Caco-2 (cell line): ENCODE data around the gene ZNF385C. TPM values are rescaled to one million over a fixed set of nuclear protein-coding genes. Genes with fewer than 3 reads are reported as not detected.

Experiments
- BruUV-seq: library from RNA; stranded (reverse); fragments of 400-500 nt; replicated peaks from 2 replicates; lab custom pipeline; 2021; lab: Mats Ljungman, UMichigan
- CTCF ChIA-PET: fragments of 300-600 bp; sonication (Branson Sonifier 250); formaldehyde crosslinking; loops from one replicate; lab custom pipeline; 2022; ENCODE audit warnings: antibody characterized with exemption; lab: Charles Lee
- POLR2A ChIA-PET: fragments of 300-600 bp; sonication (Branson Sonifier 250); formaldehyde crosslinking; loops from one replicate; lab custom pipeline; 2022; ENCODE audit warnings: antibody characterized with exemption; lab: Charles Lee
- DNase-seq, 2 experiments: peaks; one replicate each; pipeline versions ENCODE4 v3.0.0 to v3.0.0-alpha.2; 2020 to 2022
- H3K27me3 ChIP-seq: replicated peaks from 2 replicates; pipeline ENCODE4 v1.6.0; 2011; ENCODE audit warnings: low read length; ENCODE audit not compliant: control insufficient read depth, insufficient read depth
- H3K36me3 ChIP-seq: 2 replicates; pipeline ENCODE4 v1.5.1; 2011; ENCODE audit warnings: low read length; ENCODE audit not compliant: control insufficient read depth, insufficient read depth
- H3K4me1 ChIP-seq: fragments of 250-450 bp; sonication (Bioruptor Pico); 2 replicates; pipeline ENCODE4 v1.5.1; 2020; ENCODE audit warnings: mild to moderate bottlenecking
- H3K4me3 ChIP-seq: 2 replicates; pipeline ENCODE4 v1.5.1; 2011; ENCODE audit warnings: low read depth, mild to moderate bottlenecking, control low read depth, low read length
- H3K9me3 ChIP-seq: fragments of 250-450 bp; sonication (Bioruptor Pico); 2 replicates; pipeline ENCODE4 v1.5.1; 2020; ENCODE audit warnings: mild to moderate bottlenecking, moderate library complexity
- H3K27ac Mint-ChIP-seq: one replicate; pipeline ENCODE4 v1.8.0; 2022; ENCODE audit warnings: mixed read lengths; ENCODE audit not compliant: unreplicated experiment
- H3K27me3 Mint-ChIP-seq: one replicate; pipeline ENCODE4 v1.8.0; 2022; ENCODE audit warnings: mixed read lengths; ENCODE audit not compliant: insufficient read depth, unreplicated experiment
- H3K36me3 Mint-ChIP-seq: one replicate; pipeline ENCODE4 v1.8.0; 2022; ENCODE audit warnings: mild to moderate bottlenecking, mixed read lengths; ENCODE audit not compliant: insufficient read depth, unreplicated experiment
- H3K4me1 Mint-ChIP-seq: one replicate; pipeline ENCODE4 v1.8.0; 2022; ENCODE audit warnings: low read depth, mixed read lengths; ENCODE audit not compliant: unreplicated experiment
- H3K4me3 Mint-ChIP-seq: one replicate; pipeline ENCODE4 v1.8.0; 2022; ENCODE audit warnings: mild to moderate bottlenecking, moderate library complexity, mixed read lengths; ENCODE audit not compliant: unreplicated experiment
- H3K9me3 Mint-ChIP-seq: one replicate; pipeline ENCODE4 v1.8.0; 2022; ENCODE audit warnings: mixed read lengths; ENCODE audit not compliant: unreplicated experiment
- intact Hi-C: fragments of 100-400 bp; cut with micrococcal nuclease; formaldehyde crosslinking; loops from one replicate; pipeline ENCODE4 v1.10.0; 2022; ENCODE audit not compliant: unreplicated experiment
- total RNA-seq: library from RNA; stranded (reverse); gene quantifications from 2 replicates; pipeline ENCODE4 v1.2.3, GENCODE V29; 2022
- TF ChIP-seq, protein P1 (sequence below), 2 experiments: fragments of 200-600 bp in 1 of 2; IDR thresholded peaks; 1 replicate in 1 of 2; 2 replicates in 1 of 2; pipeline versions ENCODE4 v1.5.1 to v1.8.0; 2011 to 2022; ENCODE audit warnings: antibody characterized with exemption in 1 of 2, control low read depth in 1 of 2, inconsistent platforms in 1 of 2, low read depth in 1 of 2, low read length in 1 of 2, mild to moderate bottlenecking in 1 of 2, moderate library complexity in 1 of 2; ENCODE audit not compliant: insufficient read depth in 1 of 2, severe bottlenecking in 1 of 2, unreplicated experiment in 1 of 2

ZNF385C gene
- total RNA-seq, 1 experiment from 2014 or later, result 1.5 TPM

DNA sequence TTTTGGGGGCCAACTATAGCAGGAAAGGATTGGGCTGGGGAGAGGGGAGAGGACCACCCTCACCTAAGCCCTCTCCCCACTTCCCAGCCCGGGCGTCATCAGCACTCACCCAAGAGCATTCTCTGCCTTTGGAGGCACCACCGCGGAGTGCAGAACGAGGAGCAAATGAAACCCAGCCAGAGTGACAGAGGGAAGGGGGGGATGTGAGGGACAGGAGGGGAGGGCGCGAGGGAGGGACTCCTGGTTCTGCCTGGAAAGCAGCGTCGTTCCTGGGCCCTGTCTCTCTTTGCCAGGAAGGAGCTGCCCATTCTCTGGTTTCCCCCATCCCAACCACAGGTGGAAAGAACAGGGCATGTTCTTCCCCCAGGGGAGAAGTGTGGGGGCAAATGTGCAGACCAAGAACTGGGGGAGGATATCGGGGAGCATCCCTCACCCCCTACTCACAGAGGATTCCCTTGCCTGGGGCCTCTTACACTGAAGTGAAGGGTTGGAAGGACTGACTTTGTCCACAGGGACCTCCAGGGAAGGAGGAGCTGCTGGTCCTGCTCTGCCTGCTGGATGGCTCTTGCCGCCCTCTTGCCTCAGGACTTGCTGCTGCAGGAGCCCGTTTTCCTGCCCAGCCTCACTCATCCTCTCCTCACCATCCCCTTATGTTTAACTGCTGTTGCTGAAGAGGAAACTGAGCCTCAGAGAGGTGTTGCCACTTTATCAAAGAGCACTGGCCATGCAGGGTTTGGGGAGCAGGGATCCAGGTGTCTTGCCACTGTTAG is 44.4 kb downstream of the ZNF385C start:
- Mint-ChIP-seq H3K27ac (no peak overlapping the region), H3K27me3 (no peaks in the 10 kb centered on the region), H3K36me3 (no peaks in the 10 kb centered on the region), H3K4me3 (no peak overlapping the region), H3K9me3 (no peaks in the 10 kb centered on the region), H3K4me1 (peaks cover 21% of the 10 kb centered on the region)
- CTCF ChIA-PET, result interaction anchor here (1.0 kb wide), 1 partner anchor 25 kb away, joined by 3 read pairs; no protein-coding TSS in a partner anchor
- Histone ChIP-seq H3K9me3 (no peaks in the 10 kb centered on the region), H3K4me3 (no peak overlapping the region), H3K4me1 (peaks cover 16% of the 10 kb centered on the region), H3K36me3 (no peaks in the 10 kb centered on the region), H3K27me3 (no peaks in the 10 kb centered on the region)
- BruUV-seq, result no TSS peak
- TF ChIP-seq, protein P1, sequence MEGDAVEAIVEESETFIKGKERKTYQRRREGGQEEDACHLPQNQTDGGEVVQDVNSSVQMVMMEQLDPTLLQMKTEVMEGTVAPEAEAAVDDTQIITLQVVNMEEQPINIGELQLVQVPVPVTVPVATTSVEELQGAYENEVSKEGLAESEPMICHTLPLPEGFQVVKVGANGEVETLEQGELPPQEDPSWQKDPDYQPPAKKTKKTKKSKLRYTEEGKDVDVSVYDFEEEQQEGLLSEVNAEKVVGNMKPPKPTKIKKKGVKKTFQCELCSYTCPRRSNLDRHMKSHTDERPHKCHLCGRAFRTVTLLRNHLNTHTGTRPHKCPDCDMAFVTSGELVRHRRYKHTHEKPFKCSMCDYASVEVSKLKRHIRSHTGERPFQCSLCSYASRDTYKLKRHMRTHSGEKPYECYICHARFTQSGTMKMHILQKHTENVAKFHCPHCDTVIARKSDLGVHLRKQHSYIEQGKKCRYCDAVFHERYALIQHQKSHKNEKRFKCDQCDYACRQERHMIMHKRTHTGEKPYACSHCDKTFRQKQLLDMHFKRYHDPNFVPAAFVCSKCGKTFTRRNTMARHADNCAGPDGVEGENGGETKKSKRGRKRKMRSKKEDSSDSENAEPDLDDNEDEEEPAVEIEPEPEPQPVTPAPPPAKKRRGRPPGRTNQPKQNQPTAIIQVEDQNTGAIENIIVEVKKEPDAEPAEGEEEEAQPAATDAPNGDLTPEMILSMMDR (IDR thresholded peaks at IDR 0.05; ENCODE audit: insufficient read depth in 1 of 2, low read depth in 1 of 2, low read length in 1 of 2, severe bottlenecking in 1 of 2, unreplicated experiment in 1 of 2), result no peak
- POLR2A ChIA-PET, result no interaction called here
- intact Hi-C loops, result no loop called here
- DNase-seq, result no peak

DNA sequence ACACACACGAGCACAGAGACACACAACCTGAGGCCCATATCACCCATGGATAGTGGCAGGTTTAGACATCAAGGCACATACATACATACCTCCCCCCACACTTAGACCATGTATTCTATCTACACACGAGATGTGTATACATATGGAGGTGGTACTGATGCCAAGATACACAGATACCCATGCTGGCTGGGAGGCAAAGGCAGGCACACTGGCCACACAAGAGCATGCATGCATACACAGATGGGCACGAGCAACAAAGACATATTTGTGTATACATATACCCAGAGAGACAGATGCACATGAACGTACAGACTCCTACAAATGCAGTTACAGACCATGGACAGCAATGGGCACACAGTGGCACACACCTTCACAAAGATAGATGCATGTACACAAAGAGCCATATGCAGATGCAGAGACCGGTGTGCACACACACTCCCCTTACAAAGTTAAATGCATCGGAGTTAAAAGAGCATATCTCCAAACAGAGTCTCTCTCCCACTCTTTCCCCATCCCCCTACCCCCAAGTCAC is 45.9 kb downstream of the ZNF385C start:
- H3K27me3 Mint-ChIP-seq, result no peaks in the 10 kb centered on the region
- no peak overlapping the region for H3K4me3 Mint-ChIP-seq
- POLR2A ChIA-PET, result no interaction called here
- CTCF ChIA-PET, result no interaction called here
- H3K27ac Mint-ChIP-seq, result no peak overlapping the region
- Histone ChIP-seq H3K4me3 (no peak overlapping the region), H3K27me3 (no peaks in the 10 kb centered on the region), H3K4me1 (peaks cover 16% of the 10 kb centered on the region), H3K9me3 (no peaks in the 10 kb centered on the region), H3K36me3 (no peaks in the 10 kb centered on the region)
- intact Hi-C loops, result no loop called here
- TF ChIP-seq, protein P1 (IDR thresholded peaks at IDR 0.05; ENCODE audit: insufficient read depth in 1 of 2, low read depth in 1 of 2, low read length in 1 of 2, severe bottlenecking in 1 of 2, unreplicated experiment in 1 of 2), result no peak
- no TSS peak for BruUV-seq
- no peaks in the 10 kb centered on the region for H3K36me3 Mint-ChIP-seq
- peaks cover 26% of the 10 kb centered on the region for H3K4me1 Mint-ChIP-seq
- no peaks in the 10 kb centered on the region for H3K9me3 Mint-ChIP-seq
- no peak for DNase-seq

GRCh38 chr17:42051645-42052044 is 46.6 kb downstream of the ZNF385C start:
- intact Hi-C loops, result no loop called here
- Mint-ChIP-seq H3K27me3 (no peaks in the 10 kb centered on the region), H3K9me3 (no peaks in the 10 kb centered on the region), H3K4me3 (peak overlapping the region; percentile 92), H3K4me1 (peaks cover 26% of the 10 kb centered on the region), H3K36me3 (no peaks in the 10 kb centered on the region), H3K27ac (no peak overlapping the region)
- ChIA-PET POLR2A (no interaction called here), CTCF (interaction anchor here (0.9 kb wide), 1 partner anchor 11 kb away, joined by 3 read pairs; no protein-coding TSS in a partner anchor)
- no peak overlapping the region for H3K4me3 ChIP-seq
- no peaks in the 10 kb centered on the region for H3K9me3 ChIP-seq
- H3K27me3 ChIP-seq, result no peaks in the 10 kb centered on the region
- TF ChIP-seq, protein P1 (IDR thresholded peaks at IDR 0.05; ENCODE audit: insufficient read depth in 1 of 2, low read depth in 1 of 2, low read length in 1 of 2, severe bottlenecking in 1 of 2, unreplicated experiment in 1 of 2), result no peak
- no peak for DNase-seq
- no peaks in the 10 kb centered on the region for H3K36me3 ChIP-seq
- peaks cover 16% of the 10 kb centered on the region for H3K4me1 ChIP-seq
- no TSS peak for BruUV-seq
